H1 (cell line): Measurements from ENCODE around the gene PDCD10. TPM values are rescaled to one million over a fixed set of nuclear protein-coding genes. Genes with fewer than 3 reads are reported as not detected.

Experiments
- CTCF ChIA-PET: fragments of 300-600 bp; sonication (Branson Sonifier 250); formaldehyde crosslinking; loops from one replicate; lab custom pipeline; 2021; ENCODE audit not compliant: partially characterized antibody; lab: Charles Lee
- POLR2A ChIA-PET: fragments of 300-600 bp; sonication (Branson Sonifier 250); formaldehyde crosslinking; loops from one replicate; lab custom pipeline; 2021; ENCODE audit warnings: inconsistent platforms; ENCODE audit not compliant: partially characterized antibody; lab: Charles Lee
- DNase-seq, 2 experiments: peaks; one replicate each; pipeline versions ENCODE4 v3.0.0 to v3.0.0-alpha.2; 2010 to 2022; ENCODE audit warnings: low spot score in 2 of 2, low read depth in 1 of 2, mixed read lengths in 1 of 2
- FAIRE-seq: peaks from 2 replicates; lab custom pipeline; 2011; peaks lifted over from hg19 to GRCh38; lab: Jason Lieb, UNC
- H2AFZ ChIP-seq: 2 replicates; pipeline ENCODE4 v1.8.1; 2012; ENCODE audit warnings: low read length, inconsistent platforms
- H2AK5ac ChIP-seq: 2 replicates; pipeline ENCODE4 v1.6.1; 2013; ENCODE audit warnings: low read depth, low read length
- H2BK120ac ChIP-seq: replicated peaks from 2 replicates; pipeline ENCODE3; 2013; ENCODE audit warnings: low read depth, low read length, inconsistent platforms
- H2BK12ac ChIP-seq: 2 replicates; pipeline ENCODE4 v1.6.1; 2013; ENCODE audit warnings: low read depth, low read length
- H2BK15ac ChIP-seq: 2 replicates; pipeline ENCODE4 v1.6.1; 2013; ENCODE audit warnings: low read length
- H2BK20ac ChIP-seq: 2 replicates; pipeline ENCODE4 v1.6.1; 2013; ENCODE audit warnings: low read length
- H2BK5ac ChIP-seq: 2 replicates; pipeline ENCODE4 v1.6.1; 2013; ENCODE audit warnings: low read depth, low read length
- H3K14ac ChIP-seq: 2 replicates; pipeline ENCODE4 v1.6.1; 2013; ENCODE audit warnings: inconsistent platforms; ENCODE audit not compliant: insufficient read length
- H3K18ac ChIP-seq: 2 replicates; pipeline ENCODE4 v1.6.1; 2013; ENCODE audit warnings: low read length; ENCODE audit errors: extremely low read depth
- H3K23ac ChIP-seq: 2 replicates; pipeline ENCODE4 v1.6.1; 2013; ENCODE audit warnings: inconsistent platforms; ENCODE audit not compliant: insufficient read length
- H3K23me2 ChIP-seq: 2 replicates; pipeline ENCODE4 v1.6.1; 2013; ENCODE audit warnings: low read depth, low read length
- H3K27ac ChIP-seq: 2 replicates; pipeline ENCODE4 v1.6.1; 2011; ENCODE audit warnings: low read depth, low read length, inconsistent platforms
- H3K27me3 ChIP-seq, 4 experiments: replicated peaks in 1 of 4; 1 replicate in 1 of 4; 2 replicates in 3 of 4; pipeline versions ENCODE4 v1.6.1 to v1.8.1; 2011 to 2013; ENCODE audit warnings: low read length in 3 of 4, mild to moderate bottlenecking in 3 of 4, inconsistent platforms in 2 of 4, mixed read lengths in 2 of 4, moderate library complexity in 1 of 4; ENCODE audit not compliant: control insufficient read depth in 3 of 4, insufficient read depth in 3 of 4; ENCODE audit errors: extremely low read depth in 1 of 4
- H3K36me3 ChIP-seq, 4 experiments: 2 replicates each; pipeline versions ENCODE4 v1.6.1 to v1.8.1; 2011 to 2013; ENCODE audit warnings: mild to moderate bottlenecking in 4 of 4, low read length in 3 of 4, moderate library complexity in 2 of 4, control low read depth in 1 of 4, inconsistent platforms in 1 of 4; ENCODE audit not compliant: insufficient read depth in 4 of 4, control insufficient read depth in 2 of 4
- H3K4ac ChIP-seq: replicated peaks from 2 replicates; pipeline ENCODE3; 2013; ENCODE audit warnings: low read length, low read depth, mixed read lengths, inconsistent platforms; ENCODE audit not compliant: insufficient read length
- H3K4me1 ChIP-seq, 4 experiments: replicated peaks in 1 of 4; 1 replicate in 1 of 4; 2 replicates in 3 of 4; pipeline versions ENCODE4 v1.6.1 to v1.8.1; 2011 to 2013; ENCODE audit warnings: low read length in 3 of 4, inconsistent platforms in 2 of 4, mixed read lengths in 1 of 4; ENCODE audit not compliant: insufficient read depth in 4 of 4, control insufficient read depth in 3 of 4
- H3K4me2 ChIP-seq, 2 experiments: 2 replicates each; pipeline versions ENCODE4 v1.6.1 to v1.8.1; 2011 to 2013; ENCODE audit warnings: low read depth in 2 of 2, low read length in 2 of 2, control low read depth in 1 of 2, inconsistent platforms in 1 of 2, mild to moderate bottlenecking in 1 of 2; ENCODE audit not compliant: insufficient read depth in 1 of 2
- H3K4me3 ChIP-seq, 4 experiments: fragments of 200-600, 300-600 bp in 1 of 4; sonication (generic), shearing (Covaris generic), sonication (Bioruptor Twin) in 1 of 4; 2 replicates each; pipeline versions ENCODE4 v1.5.1 to v1.8.1; 2011 to 2016; ENCODE audit warnings: low read length in 4 of 4, low read depth in 3 of 4, control low read depth in 2 of 4, inconsistent platforms in 2 of 4, mild to moderate bottlenecking in 2 of 4, mixed read lengths in 1 of 4, moderate library complexity in 1 of 4; ENCODE audit not compliant: insufficient read depth in 2 of 4; ENCODE audit errors: extremely low read depth in 1 of 4
- H3K56ac ChIP-seq: replicated peaks from 2 replicates; pipeline ENCODE3; 2013; ENCODE audit warnings: low read depth, mild to moderate bottlenecking, mixed read lengths, low read length, inconsistent platforms; ENCODE audit not compliant: insufficient read length
- H3K79me1 ChIP-seq: 2 replicates; pipeline ENCODE4 v1.6.1; 2013; ENCODE audit warnings: low read depth, low read length, control low read depth
- H3K79me2 ChIP-seq, 2 experiments: 2 replicates each; pipeline versions ENCODE4 v1.6.1 to v1.8.1; 2012 to 2013; ENCODE audit warnings: low read length in 2 of 2, mild to moderate bottlenecking in 2 of 2, inconsistent platforms in 1 of 2; ENCODE audit not compliant: insufficient read depth in 2 of 2, control insufficient read depth in 1 of 2
- H3K9ac ChIP-seq, 4 experiments: replicated peaks in 1 of 4; 1 replicate in 1 of 4; 2 replicates in 3 of 4; pipeline versions ENCODE4 v1.6.1 to v1.8.1; 2011 to 2013; ENCODE audit warnings: low read depth in 3 of 4, low read length in 3 of 4, control low read depth in 2 of 4, mild to moderate bottlenecking in 2 of 4, moderate library complexity in 2 of 4, inconsistent platforms in 1 of 4; ENCODE audit errors: extremely low read depth in 1 of 4
- H3K9me3 ChIP-seq, 2 experiments: 2 replicates each; pipeline versions ENCODE4 v1.6.1 to v1.8.1; 2012 to 2013; ENCODE audit warnings: mild to moderate bottlenecking in 2 of 2, moderate library complexity in 2 of 2, control low read depth in 1 of 2, inconsistent platforms in 1 of 2, low read depth in 1 of 2, low read length in 1 of 2, mixed read lengths in 1 of 2; ENCODE audit not compliant: insufficient read depth in 2 of 2
- H4K20me1 ChIP-seq, 2 experiments: replicated peaks in 1 of 2; 2 replicates each; pipeline versions ENCODE3 to v1.8.1; 2011 to 2013; ENCODE audit warnings: inconsistent platforms in 2 of 2, low read length in 2 of 2, mild to moderate bottlenecking in 1 of 2; ENCODE audit not compliant: insufficient read depth in 2 of 2, control insufficient read depth in 1 of 2
- H4K5ac ChIP-seq: 2 replicates; pipeline ENCODE4 v1.6.1; 2013; ENCODE audit warnings: low read length, low read depth, mixed read lengths, inconsistent platforms; ENCODE audit not compliant: insufficient read length
- H4K8ac ChIP-seq: 2 replicates; pipeline ENCODE4 v1.8.0; 2013; ENCODE audit warnings: mild to moderate bottlenecking, moderate library complexity, low read length, inconsistent platforms; ENCODE audit not compliant: insufficient read depth; ENCODE audit errors: extremely low read depth
- H4K91ac ChIP-seq: replicated peaks from 2 replicates; pipeline ENCODE3; 2013; ENCODE audit warnings: low read length, mixed read lengths, inconsistent platforms; ENCODE audit not compliant: insufficient read length
- YY1 ChIP-seq: IDR thresholded peaks from 2 replicates; pipeline ENCODE4 v1.6.1; 2011; ENCODE audit warnings: low read depth, mild to moderate bottlenecking, low read length
- WGBS, 2 experiments: shearing (Covaris generic) in 1 of 2; methylation state at CpG; one replicate each; pipeline versions ENCODE4 v1.1.6 to v1.1.7; 2013 to 2015; ENCODE audit warnings: low lambda C conversion rate in 2 of 2, mixed read lengths in 2 of 2, inconsistent platforms in 1 of 2, low coverage in 1 of 2, missing lambda C conversion rate in 1 of 2; ENCODE audit not compliant: insufficient replicate concordance in 2 of 2, insufficient coverage in 1 of 2, insufficient read length in 1 of 2; ENCODE audit errors: extremely low coverage in 1 of 2, missing lambda C conversion rate in 1 of 2; 5-methylcytosine and 5-hydroxymethylcytosine counted together
- polyA plus RNA-seq, 7 experiments: library from polyadenylated mRNA; depleted of rRNA in 3 of 7; stranded (reverse) in 5 of 7; unstranded in 2 of 7; fragments of >200 nt in 5 of 7; fragments of 200-250 nt in 2 of 7; gene quantifications; 1 replicate in 5 of 7; 2 replicates in 1 of 7; 4 replicates in 1 of 7; pipeline versions ENCODE4 v1.2.1 to v1.2.3, GENCODE V29; 2011 to 2013; ENCODE audit warnings: missing spikeins in 2 of 7, mixed read lengths in 2 of 7
- total RNA-seq: library from RNA; stranded (reverse); fragmentation: NEBNext Ultra II Directional; extraction: Animal tissue kit (Norgen Biotek cat#: 25700); gene quantifications from 2 replicates; pipeline ENCODE4 v1.2.1, GENCODE V29; 2021

The PDCD10 gene
- total and polyA plus RNA-seq, 2 of the 8 experiments (the other 6 are each of a cell fraction or from before 2014, with no cell fraction given) = 52.0 to 76.6 TPM

DNA sequence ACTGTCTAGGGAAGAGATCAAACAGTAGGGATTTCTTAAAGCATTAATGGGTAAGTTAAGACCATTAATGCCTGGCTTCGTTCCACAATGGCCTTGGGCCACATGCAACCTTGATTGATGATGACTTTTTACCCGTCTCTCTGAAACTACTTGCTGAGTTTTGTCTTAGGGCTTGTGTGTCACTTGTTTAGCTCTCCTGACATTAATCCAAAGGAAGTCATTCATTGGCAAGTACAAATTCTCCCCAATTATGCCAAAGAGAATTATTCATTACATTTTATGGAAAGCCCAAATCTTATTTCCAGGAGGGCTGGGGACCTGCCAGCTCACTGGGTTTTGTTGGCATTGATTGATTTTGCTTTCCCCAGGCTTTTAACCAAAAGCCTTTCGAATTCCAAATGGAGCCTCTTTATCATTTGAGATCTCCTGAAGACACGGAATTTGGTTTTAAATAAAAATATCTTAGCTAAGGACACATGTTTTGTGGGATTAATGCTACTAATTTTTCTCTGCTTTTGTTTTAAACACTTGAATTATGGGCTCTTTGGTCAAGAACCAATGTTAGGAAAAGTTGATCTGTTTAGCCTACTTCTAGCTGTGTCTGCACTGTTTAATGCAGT, 41.5 kb upstream of the PDCD10 start:
- DNase-seq = no peak

More for the DNA sequence above, 41.5 kb upstream of the PDCD10 start:
- CTCF ChIA-PET = interaction anchor here (1.0 kb wide), 1 partner anchor 29 kb away, joined by 3 read pairs; no protein-coding TSS in a partner anchor
- Histone ChIP-seq H4K91ac (no peak overlapping the region), H2BK15ac (no peak overlapping the region)
- TF ChIP-seq YY1 = no peak
- TF ChIP-seq, all 59 proteins: peak for 0
- Histone ChIP-seq H3K23me2 (no peaks in the 10 kb centered on the region), H2BK12ac (no peak overlapping the region), H3K27me3 (no peaks in the 10 kb centered on the region), H2AK5ac (no peak overlapping the region), H3K27ac (no peak overlapping the region), H2BK120ac (no peak overlapping the region), H3K79me2 (no peaks in the 10 kb centered on the region), H4K20me1 (no peaks in the 10 kb centered on the region), H3K9me3 (no peaks in the 10 kb centered on the region; a peak in 1 of 4 replicates), H3K4ac (no peak overlapping the region), H3K36me3 (no peaks in the 10 kb centered on the region), H3K14ac (no peak overlapping the region), H3K4me2 (no peak overlapping the region), H3K4me1 (peaks cover 0 to 7% (median 0%) of the 10 kb centered on the region in 4 experiments; a peak in 2 of 7 replicates), H3K18ac (no peak overlapping the region), H3K9ac (no peak overlapping the region), H4K8ac (no peak overlapping the region), H3K4me3 (no peak overlapping the region), H3K79me1 (no peaks in the 10 kb centered on the region), H3K56ac (no peak overlapping the region), H2BK5ac (no peak overlapping the region), H2BK20ac (no peak overlapping the region), H2AFZ (no peak overlapping the region), H4K5ac (no peak overlapping the region), H3K23ac (no peak overlapping the region)
- WGBS, 2 experiments = 81% methylated on average over 4 of the region's 4 CpGs; no CpG with 5 or more reads in 1 of the 2 experiments
- POLR2A ChIA-PET = no interaction called here
- no peak for FAIRE-seq
